Measurements from ENCODE around the gene MAGED2. TPM values are rescaled to one million over a fixed set of nuclear protein-coding genes. Genes with fewer than 3 reads are reported as not detected.
"Not testable (repeated sequence)": the region's sequence is repeated elsewhere in the genome, so short reads cannot be mapped to it uniquely, and the experiment has no call there.

MAGED2 gene, protein sequence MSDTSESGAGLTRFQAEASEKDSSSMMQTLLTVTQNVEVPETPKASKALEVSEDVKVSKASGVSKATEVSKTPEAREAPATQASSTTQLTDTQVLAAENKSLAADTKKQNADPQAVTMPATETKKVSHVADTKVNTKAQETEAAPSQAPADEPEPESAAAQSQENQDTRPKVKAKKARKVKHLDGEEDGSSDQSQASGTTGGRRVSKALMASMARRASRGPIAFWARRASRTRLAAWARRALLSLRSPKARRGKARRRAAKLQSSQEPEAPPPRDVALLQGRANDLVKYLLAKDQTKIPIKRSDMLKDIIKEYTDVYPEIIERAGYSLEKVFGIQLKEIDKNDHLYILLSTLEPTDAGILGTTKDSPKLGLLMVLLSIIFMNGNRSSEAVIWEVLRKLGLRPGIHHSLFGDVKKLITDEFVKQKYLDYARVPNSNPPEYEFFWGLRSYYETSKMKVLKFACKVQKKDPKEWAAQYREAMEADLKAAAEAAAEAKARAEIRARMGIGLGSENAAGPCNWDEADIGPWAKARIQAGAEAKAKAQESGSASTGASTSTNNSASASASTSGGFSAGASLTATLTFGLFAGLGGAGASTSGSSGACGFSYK
- 52.1 and 61.7 TPM in 2 replicates for total RNA-seq

DNA sequence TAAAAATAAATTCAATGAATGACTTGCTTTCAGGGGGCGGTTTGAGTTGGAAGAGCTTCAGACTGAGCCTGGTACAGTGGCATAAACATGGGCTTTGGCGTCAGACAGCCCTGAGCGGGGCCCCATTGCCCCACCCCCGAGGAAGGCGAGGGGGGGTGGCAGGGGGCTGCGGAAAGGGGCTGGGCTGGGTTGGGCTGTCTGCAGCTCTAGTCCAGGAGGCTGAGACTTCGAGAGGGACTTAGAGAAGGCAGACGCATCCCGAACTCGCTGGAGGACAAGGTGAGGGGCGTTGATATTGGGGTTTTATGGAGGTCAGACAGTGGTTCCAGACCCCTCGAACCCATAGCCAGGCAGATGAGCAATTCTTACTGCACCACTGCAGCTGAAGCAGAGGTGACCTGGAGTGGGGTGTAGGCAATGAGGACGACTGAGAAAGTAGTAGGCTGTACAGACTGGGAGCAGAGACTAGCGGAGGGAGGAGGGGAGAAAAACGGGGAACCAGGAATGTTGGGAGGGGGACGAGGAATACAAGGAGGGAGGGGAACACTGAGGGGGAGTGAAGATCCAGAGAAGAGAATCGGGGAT is at the start of gene MAGED2:
Gene MAGED2, plus strand, starts transcription at position 222 of the 585 bp plus-strand sequence. CDS start 1,587 bp downstream, outside the sequence.
- FAIRE-seq, result no peak
- H3K4me3 ChIP-seq (ENCODE audit: low read depth, low read length), result peak within 1 kb of the TSS; percentile 64
- peaks cover 9% of the 10 kb centered on the region for H3K36me3 ChIP-seq (ENCODE audit: control insufficient read depth, insufficient read depth, low read length)
- H3K27me3 ChIP-seq (ENCODE audit: control insufficient read depth, insufficient read depth, low read length), result no peaks in the 10 kb centered on the region
- peak; percentile 7 for DNase-seq (ENCODE audit: low read depth)
- TF ChIP-seq, protein P1, sequence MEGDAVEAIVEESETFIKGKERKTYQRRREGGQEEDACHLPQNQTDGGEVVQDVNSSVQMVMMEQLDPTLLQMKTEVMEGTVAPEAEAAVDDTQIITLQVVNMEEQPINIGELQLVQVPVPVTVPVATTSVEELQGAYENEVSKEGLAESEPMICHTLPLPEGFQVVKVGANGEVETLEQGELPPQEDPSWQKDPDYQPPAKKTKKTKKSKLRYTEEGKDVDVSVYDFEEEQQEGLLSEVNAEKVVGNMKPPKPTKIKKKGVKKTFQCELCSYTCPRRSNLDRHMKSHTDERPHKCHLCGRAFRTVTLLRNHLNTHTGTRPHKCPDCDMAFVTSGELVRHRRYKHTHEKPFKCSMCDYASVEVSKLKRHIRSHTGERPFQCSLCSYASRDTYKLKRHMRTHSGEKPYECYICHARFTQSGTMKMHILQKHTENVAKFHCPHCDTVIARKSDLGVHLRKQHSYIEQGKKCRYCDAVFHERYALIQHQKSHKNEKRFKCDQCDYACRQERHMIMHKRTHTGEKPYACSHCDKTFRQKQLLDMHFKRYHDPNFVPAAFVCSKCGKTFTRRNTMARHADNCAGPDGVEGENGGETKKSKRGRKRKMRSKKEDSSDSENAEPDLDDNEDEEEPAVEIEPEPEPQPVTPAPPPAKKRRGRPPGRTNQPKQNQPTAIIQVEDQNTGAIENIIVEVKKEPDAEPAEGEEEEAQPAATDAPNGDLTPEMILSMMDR (IDR thresholded peaks at IDR 0.05; ENCODE audit: insufficient read depth, low read length, severe bottlenecking), result no peak

DNA sequence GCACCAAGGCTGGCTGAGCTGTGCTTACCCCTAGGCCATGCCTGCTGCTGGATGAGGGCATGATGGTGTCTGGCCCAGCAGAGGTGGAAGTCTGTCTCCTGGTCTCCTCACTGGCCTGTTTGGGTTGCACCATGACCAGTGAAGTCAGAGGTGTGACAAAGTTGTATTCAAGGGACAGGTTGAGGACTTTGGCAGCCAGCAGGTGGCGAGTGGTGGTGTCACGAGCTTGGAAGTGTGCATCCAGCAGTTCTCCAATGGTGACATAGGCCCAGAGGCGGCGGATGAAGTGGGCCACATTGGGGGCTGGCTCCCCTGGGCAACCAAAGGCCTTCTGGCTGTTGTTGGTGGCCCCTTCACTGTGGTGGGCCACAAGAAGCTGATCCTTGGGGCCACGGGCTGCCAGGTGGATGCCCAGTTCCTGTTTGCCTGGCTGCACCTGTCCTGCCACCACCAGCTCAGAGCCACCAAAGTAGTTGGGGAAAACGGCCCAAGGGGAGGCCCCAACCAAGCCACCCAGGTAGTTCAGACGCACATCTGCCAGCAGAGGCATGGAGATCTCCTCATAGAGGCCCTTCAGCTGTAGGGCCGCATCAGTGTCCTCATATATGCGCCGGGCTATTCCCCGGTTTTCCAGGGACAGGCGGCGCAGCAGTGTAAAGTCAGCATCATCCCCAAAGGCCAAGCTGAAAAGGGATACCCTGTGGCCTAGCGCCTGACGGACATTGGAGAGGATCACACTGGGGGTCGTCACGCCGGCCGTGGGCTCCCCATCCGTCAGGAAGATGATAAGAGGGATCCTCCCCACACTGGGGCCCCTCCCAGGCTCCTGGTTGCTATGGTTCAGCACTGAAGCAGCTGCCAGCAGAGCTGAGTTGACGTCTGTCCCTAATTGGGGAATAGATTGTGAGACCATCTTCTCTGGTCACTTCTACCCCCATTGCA is 49.2 kb upstream of the MAGED2 start:
- no peaks in the 10 kb centered on the region for H3K27me3 ChIP-seq (ENCODE audit: control insufficient read depth, insufficient read depth, low read length)
- DNase-seq (ENCODE audit: low read depth), result no peak
- no peaks in the 10 kb centered on the region for H3K36me3 ChIP-seq (ENCODE audit: control insufficient read depth, insufficient read depth, low read length)
- TF ChIP-seq, protein P1 (IDR thresholded peaks at IDR 0.05; ENCODE audit: insufficient read depth, low read length, severe bottlenecking), result no peak
- H3K4me3 ChIP-seq (ENCODE audit: low read depth, low read length), result no peak overlapping the region
- no peak for FAIRE-seq

DNA sequence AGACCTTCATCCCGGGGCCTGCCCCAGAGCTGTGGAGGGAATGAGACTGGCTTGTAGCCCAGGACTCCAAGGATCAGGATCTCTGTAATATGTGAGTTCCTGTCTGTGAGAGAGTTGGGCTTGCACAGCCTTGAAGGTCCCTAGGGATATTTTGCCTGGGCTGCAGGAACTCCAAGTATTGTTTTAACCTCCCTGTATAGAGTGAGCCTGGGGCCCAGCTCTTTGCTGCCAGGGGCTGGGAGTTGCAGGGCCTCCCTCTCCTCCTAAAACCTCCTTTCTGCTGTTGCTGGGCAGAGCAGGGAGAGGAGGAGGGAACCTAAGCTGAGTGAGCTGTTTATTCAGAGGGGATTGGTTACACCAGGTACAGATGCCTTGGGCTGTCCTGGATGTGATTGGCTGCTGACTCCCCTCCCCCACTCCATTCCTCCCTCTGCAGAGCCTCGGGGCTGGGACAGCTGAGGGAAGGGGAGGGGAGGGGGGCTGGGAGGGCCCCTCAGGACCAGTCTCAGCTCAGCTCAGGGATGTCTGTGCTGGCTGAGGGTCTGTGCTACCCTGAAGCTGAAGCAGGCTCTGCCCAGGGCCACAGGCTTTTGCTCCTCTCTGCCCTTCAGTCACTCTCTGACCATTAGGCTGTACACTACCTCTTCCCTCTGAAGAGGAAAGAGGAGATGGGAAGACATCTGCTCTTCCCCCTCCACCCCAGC is 33.0 kb upstream of the MAGED2 start:
- H3K27me3 ChIP-seq (ENCODE audit: control insufficient read depth, insufficient read depth, low read length); DNase-seq (ENCODE audit: low read depth); H3K4me3 ChIP-seq (ENCODE audit: low read depth, low read length); H3K36me3 ChIP-seq (ENCODE audit: control insufficient read depth, insufficient read depth, low read length): not testable (repeated sequence)
- peak; percentile 32 for FAIRE-seq

DNA sequence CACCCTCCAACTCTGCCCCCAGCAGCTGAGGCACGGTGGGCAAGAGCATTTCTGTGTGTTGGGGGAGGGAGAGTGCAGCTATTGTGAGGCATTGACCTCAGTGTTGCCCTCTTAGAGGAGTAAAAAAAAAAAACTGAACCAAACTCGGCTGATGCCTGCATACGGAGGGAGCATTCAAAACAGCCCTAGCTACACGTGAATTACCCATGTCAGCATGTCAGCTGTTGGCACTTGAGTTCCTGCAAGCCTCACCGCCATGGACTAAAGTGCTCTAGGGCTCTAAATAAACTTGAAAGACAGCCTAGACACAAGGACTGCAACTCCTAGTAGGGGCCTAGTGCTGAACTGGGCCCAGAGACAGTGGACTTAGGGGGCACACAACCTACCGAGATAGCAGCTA is 31.5 kb upstream of the MAGED2 start:
- DNase-seq (ENCODE audit: low read depth), result no peak
- TF ChIP-seq, protein P1 (IDR thresholded peaks at IDR 0.05; ENCODE audit: insufficient read depth, low read length, severe bottlenecking), result no peak
- no peaks in the 10 kb centered on the region for H3K36me3 ChIP-seq (ENCODE audit: control insufficient read depth, insufficient read depth, low read length)
- no peak overlapping the region for H3K4me3 ChIP-seq (ENCODE audit: low read depth, low read length)
- peak; percentile 83 for FAIRE-seq
- no peaks in the 10 kb centered on the region for H3K27me3 ChIP-seq (ENCODE audit: control insufficient read depth, insufficient read depth, low read length)

DNA sequence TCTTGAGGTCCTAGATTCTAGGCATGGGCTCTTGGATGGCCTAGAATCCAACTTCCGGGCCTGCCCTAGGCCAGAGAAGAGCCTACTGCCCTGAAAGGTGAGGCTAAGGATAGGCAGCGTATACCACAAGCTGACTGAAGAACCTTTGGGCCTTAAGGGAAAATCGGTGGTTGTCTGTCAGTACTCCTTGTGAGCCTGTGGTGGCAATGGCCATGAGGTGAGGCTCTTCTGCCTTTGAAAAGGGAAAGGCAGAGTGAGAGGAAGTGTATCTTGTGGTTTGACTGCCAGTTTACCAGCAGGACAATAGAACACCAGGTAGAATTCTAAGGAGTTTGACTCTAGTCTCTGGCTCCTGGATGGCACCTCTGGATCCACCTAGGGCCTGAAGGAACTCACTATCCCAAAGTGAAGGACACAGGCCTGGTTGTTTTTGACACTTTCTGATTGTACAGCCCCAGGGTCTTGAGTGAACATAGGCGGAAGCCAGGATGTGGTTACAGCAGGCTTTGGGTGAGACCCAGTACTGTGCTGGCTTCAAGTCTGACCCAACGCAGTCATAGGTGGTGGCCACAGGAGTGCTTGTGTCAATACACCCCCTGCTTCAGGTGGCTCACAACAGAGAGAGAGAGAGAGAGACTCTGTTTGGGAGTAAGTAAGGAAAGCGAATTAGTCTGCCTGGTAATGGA is 30.4 kb upstream of the MAGED2 start:
- Histone ChIP-seq H3K36me3 (ENCODE audit: control insufficient read depth, insufficient read depth, low read length) (no peaks in the 10 kb centered on the region), H3K4me3 (ENCODE audit: low read depth, low read length) (no peak overlapping the region), H3K27me3 (ENCODE audit: control insufficient read depth, insufficient read depth, low read length) (no peaks in the 10 kb centered on the region)
- DNase-seq (ENCODE audit: low read depth) (peak; percentile 10), FAIRE-seq (no peak)
- TF ChIP-seq, protein P1 (IDR thresholded peaks at IDR 0.05; ENCODE audit: insufficient read depth, low read length, severe bottlenecking), result no peak

All from bronchial epithelial cell (primary cell).